GM12801 (cell line): ENCODE results near the gene NEK7.

ENCODE experiments used
- CTCF ChIP-seq: IDR thresholded peaks from one replicate; pipeline ENCODE4 v1.5.1; 2011; ENCODE audit warnings: control low read depth; ENCODE audit not compliant: insufficient read length; ENCODE audit errors: extremely low read depth

Gene NEK7

GRCh38 chr1:198253259-198253658, 96.5 kb downstream of the NEK7 start:
- TF ChIP-seq CTCF: no peak

GRCh38 chr1:198253668-198254067, 96.9 kb downstream of the NEK7 start:
- TF ChIP-seq CTCF: no peak

GRCh38 chr1:198254521-198254920, 97.7 kb downstream of the NEK7 start:
- no peak for TF ChIP-seq CTCF

- no peak for TF ChIP-seq CTCF
Measured at GRCh38 chr1:198254948-198255347, 98.2 kb downstream of the NEK7 start.

- TF ChIP-seq CTCF: no peak
Measured at GRCh38 chr1:198255784-198256183, 99.0 kb downstream of the NEK7 start.

- no peak for TF ChIP-seq CTCF
Measured at GRCh38 chr1:198258491-198258890, 101.7 kb downstream of the NEK7 start.

- no peak for TF ChIP-seq CTCF
Measured at GRCh38 chr1:198259333-198260074, 102.7 kb downstream of the NEK7 start.

GRCh38 chr1:198261886-198262285, 105.1 kb downstream of the NEK7 start:
- no peak for TF ChIP-seq CTCF
